CD4-positive, alpha-beta T cell (primary cell): ENCODE data around the gene PIP4K2A. TPM values are rescaled to one million over a fixed set of nuclear protein-coding genes. Genes with fewer than 3 reads are reported as not detected.

Experiments
- ATAC-seq: fragments of 200-7000 bp; cut with Tn5 transposase; one replicate; pipeline ENCODE4 v1.10.0; 2022; ENCODE audit warnings: mild to moderate bottlenecking; ENCODE audit not compliant: poor library complexity
- CTCF ChIA-PET: fragments of 350-600 bp; sonication (Branson Sonifier 250); formaldehyde crosslinking; loops from one replicate; lab custom pipeline; 2021; ENCODE audit warnings: antibody characterized with exemption, inconsistent platforms; lab: Charles Lee
- POLR2A ChIA-PET: fragments of 350-600 bp; sonication (Branson Sonifier 250); formaldehyde crosslinking; loops from one replicate; lab custom pipeline; 2021; ENCODE audit warnings: antibody characterized with exemption, inconsistent platforms; lab: Charles Lee
- DNase-seq, 14 experiments: peaks; one replicate each; pipeline ENCODE4 v3.0.0-alpha.2; 2013 to 2020; ENCODE audit warnings: mixed read lengths in 2 of 14
- H3K27ac ChIP-seq, 2 donors: one replicate each; pipeline versions ENCODE4 v1.5.1 to v1.7.0; 2013; ENCODE audit warnings: low read length in 2 of 2, low read depth in 1 of 2, mild to moderate bottlenecking in 1 of 2
- H3K27me3 ChIP-seq, 2 experiments: 1 replicate in 1 of 2; 2 replicates in 1 of 2; pipeline versions ENCODE4 v1.6.1 to v1.7.0; 2013; ENCODE audit warnings: low read length in 2 of 2, control low read depth in 1 of 2, mild to moderate bottlenecking in 1 of 2, moderate library complexity in 1 of 2; ENCODE audit not compliant: insufficient read depth in 2 of 2, control insufficient read depth in 1 of 2
- H3K36me3 ChIP-seq: one replicate; pipeline ENCODE4 v1.6.1; 2013; ENCODE audit warnings: low read length, control low read depth; ENCODE audit not compliant: insufficient read depth
- H3K4me1 ChIP-seq: one replicate; pipeline ENCODE4 v1.6.1; 2013; ENCODE audit warnings: low read length, control low read depth; ENCODE audit not compliant: insufficient read depth
- H3K4me3 ChIP-seq: one replicate; pipeline ENCODE4 v1.5.1; 2013; ENCODE audit warnings: mild to moderate bottlenecking, low read length, moderate library complexity
- H3K9me3 ChIP-seq, 2 experiments: 1 replicate in 1 of 2; 2 replicates in 1 of 2; pipeline versions ENCODE4 v1.6.1 to v1.7.0; 2013; ENCODE audit warnings: low read length in 2 of 2, mild to moderate bottlenecking in 2 of 2, control low read depth in 1 of 2, moderate library complexity in 1 of 2; ENCODE audit not compliant: control insufficient read depth in 1 of 2, insufficient read depth in 1 of 2
- H3K27ac Mint-ChIP-seq: one replicate; pipeline ENCODE4 v1.8.0; 2020; ENCODE audit warnings: mixed read lengths
- H3K27me3 Mint-ChIP-seq: one replicate; pipeline ENCODE4 v1.8.0; 2021; ENCODE audit warnings: mixed read lengths
- H3K36me3 Mint-ChIP-seq: one replicate; pipeline ENCODE4 v1.8.0; 2021; ENCODE audit warnings: low read depth, mixed read lengths
- H3K4me1 Mint-ChIP-seq: one replicate; pipeline ENCODE4 v1.8.0; 2021; ENCODE audit warnings: low read depth, mixed read lengths
- H3K4me3 Mint-ChIP-seq: one replicate; pipeline ENCODE4 v1.8.0; 2020; ENCODE audit warnings: mild to moderate bottlenecking, mixed read lengths
- H3K9me3 Mint-ChIP-seq: one replicate; pipeline ENCODE4 v1.8.0; 2020; ENCODE audit warnings: mixed read lengths
- intact Hi-C, 2 experiments: fragments of 100-400 bp; cut with DNase I in 1 of 2; cut with micrococcal nuclease in 1 of 2; formaldehyde crosslinking; loops; one replicate each; pipeline versions ENCODE4 v1.15.1 to v1.9.0; 2023 to 2025; cut with DNase I, micrococcal nuclease
- total RNA-seq, 174 experiments: library from RNA in 2 of 174; stranded (reverse) in 2 of 174; gene quantifications; one replicate each; pipeline ENCODE4 v1.2.3 and lab custom pipeline; 2021 to 2026
- TF ChIP-seq, protein P1 (sequence below): fragments of 200-600 bp; IDR thresholded peaks from one replicate; pipeline ENCODE4 v1.8.0; 2022; ENCODE audit warnings: antibody characterized with exemption, mild to moderate bottlenecking

The PIP4K2A gene
- total RNA-seq, 2 experiments from 2014 or later, result 75.4 to 87.2 TPM

DNA sequence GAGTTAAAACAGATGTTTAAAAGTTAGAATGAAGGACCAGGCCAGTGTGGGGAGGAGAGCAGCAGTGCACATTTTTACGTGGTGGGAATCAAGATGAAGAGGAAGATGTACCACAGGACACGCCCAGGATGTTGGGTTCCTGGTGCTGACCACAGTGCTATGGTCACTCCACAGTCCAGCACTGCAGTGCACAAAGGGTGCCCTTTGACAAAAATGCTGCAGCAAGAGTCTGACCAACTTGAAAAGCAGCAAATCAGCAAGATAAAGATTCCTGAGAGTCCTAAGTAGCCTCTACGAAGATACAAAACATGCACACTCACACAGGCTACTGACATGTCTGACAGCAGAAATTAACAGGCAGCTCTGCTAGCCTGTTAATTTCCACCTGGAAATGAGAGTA, 107.1 kb downstream of the PIP4K2A start:
- H3K36me3 ChIP-seq, result peaks cover 41% of the 10 kb centered on the region
- Mint-ChIP-seq H3K36me3 (peaks cover 85% of the 10 kb centered on the region), H3K27ac (peak overlapping the region; percentile 98), H3K27me3 (no peaks in the 10 kb centered on the region), H3K4me3 (peak overlapping the region; percentile 25), H3K4me1 (peaks cover 93% of the 10 kb centered on the region), H3K9me3 (no peaks in the 10 kb centered on the region)
- TF ChIP-seq, protein P1, sequence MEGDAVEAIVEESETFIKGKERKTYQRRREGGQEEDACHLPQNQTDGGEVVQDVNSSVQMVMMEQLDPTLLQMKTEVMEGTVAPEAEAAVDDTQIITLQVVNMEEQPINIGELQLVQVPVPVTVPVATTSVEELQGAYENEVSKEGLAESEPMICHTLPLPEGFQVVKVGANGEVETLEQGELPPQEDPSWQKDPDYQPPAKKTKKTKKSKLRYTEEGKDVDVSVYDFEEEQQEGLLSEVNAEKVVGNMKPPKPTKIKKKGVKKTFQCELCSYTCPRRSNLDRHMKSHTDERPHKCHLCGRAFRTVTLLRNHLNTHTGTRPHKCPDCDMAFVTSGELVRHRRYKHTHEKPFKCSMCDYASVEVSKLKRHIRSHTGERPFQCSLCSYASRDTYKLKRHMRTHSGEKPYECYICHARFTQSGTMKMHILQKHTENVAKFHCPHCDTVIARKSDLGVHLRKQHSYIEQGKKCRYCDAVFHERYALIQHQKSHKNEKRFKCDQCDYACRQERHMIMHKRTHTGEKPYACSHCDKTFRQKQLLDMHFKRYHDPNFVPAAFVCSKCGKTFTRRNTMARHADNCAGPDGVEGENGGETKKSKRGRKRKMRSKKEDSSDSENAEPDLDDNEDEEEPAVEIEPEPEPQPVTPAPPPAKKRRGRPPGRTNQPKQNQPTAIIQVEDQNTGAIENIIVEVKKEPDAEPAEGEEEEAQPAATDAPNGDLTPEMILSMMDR, result no peak
- CTCF ChIA-PET, result no interaction called here
- intact Hi-C loops, result no loop called here
- no peak for DNase-seq
- no peaks in the 10 kb centered on the region for H3K9me3 ChIP-seq
- ATAC-seq, result no peak
- POLR2A ChIA-PET, result interaction anchor here (0.7 kb wide), 1 partner anchor 23 kb away, joined by 3 read pairs; no protein-coding TSS in a partner anchor
- peaks cover 82% of the 10 kb centered on the region for H3K4me1 ChIP-seq
- H3K4me3 ChIP-seq, result no peak overlapping the region
- no peaks in the 10 kb centered on the region for H3K27me3 ChIP-seq
- H3K27ac ChIP-seq, result peak overlapping the region; percentile 26 to 54

DNA sequence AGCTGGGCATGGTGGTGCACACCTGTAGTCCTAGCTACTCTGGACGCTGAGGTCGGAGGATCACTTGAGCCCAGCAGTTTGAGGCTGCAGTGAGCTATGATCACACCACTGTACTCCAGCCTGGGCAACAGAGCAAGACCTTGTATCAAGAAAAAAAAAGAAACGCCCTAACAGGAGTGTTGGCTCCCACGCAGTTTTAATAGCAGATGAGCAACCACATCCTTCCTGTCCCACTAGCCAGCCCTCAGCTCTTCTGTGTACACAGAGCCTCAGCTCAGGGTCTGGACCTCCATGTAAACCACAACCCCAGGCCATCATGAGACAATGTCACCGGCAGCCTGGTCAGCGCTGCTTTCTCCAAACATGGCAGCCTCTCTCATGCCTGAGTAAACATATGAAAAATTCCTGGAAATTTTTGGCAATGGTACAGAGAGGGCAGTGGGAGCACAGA, 108.2 kb downstream of the PIP4K2A start:
- Histone ChIP-seq H3K4me3 (no peak overlapping the region), H3K4me1 (peaks cover 86% of the 10 kb centered on the region), H3K27ac (peak overlapping the region; percentile 61 to 71), H3K9me3 (no peaks in the 10 kb centered on the region), H3K27me3 (no peaks in the 10 kb centered on the region), H3K36me3 (peaks cover 51% of the 10 kb centered on the region)
- DNase-seq (peak in 8 of 14 experiments; percentile 17 to 86 (median 42)), ATAC-seq (peak; percentile 71)
- TF ChIP-seq, protein P1, result no peak
- CTCF ChIA-PET, result interaction anchor here (0.6 to 1.5 kb wide), 3 partner anchors 10 to 65 kb away, joined by 3 to 5 read pairs (median 3); no protein-coding TSS in a partner anchor
- POLR2A ChIA-PET, result interaction anchor here (0.6 to 2.1 kb wide), 7 partner anchors 9 to 170 kb away, joined by 3 to 8 read pairs (median 4); no protein-coding TSS in a partner anchor
- intact Hi-C loops, result no loop called here
- H3K27ac Mint-ChIP-seq, result peak overlapping the region; percentile 98
- H3K9me3 Mint-ChIP-seq, result no peaks in the 10 kb centered on the region
- H3K4me1 Mint-ChIP-seq, result peaks cover 93% of the 10 kb centered on the region
- H3K27me3 Mint-ChIP-seq, result no peaks in the 10 kb centered on the region
- peak overlapping the region; percentile 77 for H3K4me3 Mint-ChIP-seq
- peaks cover 87% of the 10 kb centered on the region for H3K36me3 Mint-ChIP-seq

DNA sequence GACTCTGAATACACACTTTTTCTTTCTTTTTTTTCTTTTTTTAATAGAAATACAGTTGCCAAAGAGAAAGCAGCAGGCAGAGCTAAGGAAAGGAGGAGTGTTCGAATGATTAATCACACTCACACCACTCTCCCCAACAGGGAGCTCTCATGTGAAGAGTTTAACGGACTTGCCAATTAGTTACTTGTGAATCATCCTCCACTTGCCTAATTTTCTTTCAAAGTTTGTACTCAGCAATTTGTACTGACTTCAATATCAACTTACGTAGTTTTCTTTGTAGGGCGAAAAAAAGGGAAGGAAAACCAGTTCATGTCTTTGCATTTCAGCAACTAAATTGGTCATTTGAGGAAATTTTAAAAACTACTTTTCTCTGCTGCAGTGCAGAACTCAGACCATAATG, 109.2 kb downstream of the PIP4K2A start:
- Histone ChIP-seq H3K9me3 (no peaks in the 10 kb centered on the region), H3K27me3 (no peaks in the 10 kb centered on the region), H3K4me1 (peaks cover 86% of the 10 kb centered on the region), H3K36me3 (peaks cover 56% of the 10 kb centered on the region), H3K27ac (peak overlapping the region; percentile 18 to 71), H3K4me3 (no peak overlapping the region)
- H3K9me3 Mint-ChIP-seq, result no peaks in the 10 kb centered on the region
- no peak for ATAC-seq
- H3K36me3 Mint-ChIP-seq, result peaks cover 91% of the 10 kb centered on the region
- peaks cover 94% of the 10 kb centered on the region for H3K4me1 Mint-ChIP-seq
- TF ChIP-seq, protein P1, result no peak
- ChIA-PET POLR2A (interaction anchor here (0.6 to 2.1 kb wide), 7 partner anchors 9 to 289 kb away, joined by 3 to 8 read pairs (median 4); partner anchors contain the start of gene COMMD3), CTCF (interaction anchor here (0.6 to 2.0 kb wide), 9 partner anchors 9 to 384 kb away, joined by 3 to 7 read pairs (median 4); no protein-coding TSS in a partner anchor)
- H3K4me3 Mint-ChIP-seq, result peak overlapping the region; percentile 58
- no peaks in the 10 kb centered on the region for H3K27me3 Mint-ChIP-seq
- intact Hi-C loops, result no loop called here
- peak overlapping the region; percentile 98 for H3K27ac Mint-ChIP-seq
- DNase-seq, result peak in 2 of 14 experiments; percentile 52 to 59
